Stomach (tissue), 9 donors: Measurements from ENCODE around the gene FRMD1. TPM values are rescaled to one million over a fixed set of nuclear protein-coding genes. Genes with fewer than 3 reads are reported as not detected.

Experiments
- DNase-seq, 2 donors: peaks; one replicate each; pipeline versions ENCODE4 v3.0.0 to v3.0.0-alpha.2; 2013 to 2019
- H3K27ac ChIP-seq, 5 donors: fragments of 200-600 bp in 4 of 5; sonication (generic) in 4 of 5; one replicate each; pipeline ENCODE4 v1.5.1; 2013 to 2019; ENCODE audit warnings: mild to moderate bottlenecking in 1 of 5, moderate library complexity in 1 of 5
- H3K27me3 ChIP-seq, 3 donors: fragments of 200-600 bp; sonication (generic); one replicate each; pipeline ENCODE4 v1.5.1; 2017 to 2019; ENCODE audit warnings: mixed run types in 1 of 3
- H3K36me3 ChIP-seq, 4 donors: fragments of 200-600 bp; sonication (generic); 1 replicate in 3 of 4; 2 replicates in 1 of 4; pipeline ENCODE4 v1.5.1; 2016 to 2019
- H3K4me1 ChIP-seq, 4 donors: fragments of 200-600 bp; sonication (generic); one replicate each; pipeline ENCODE4 v1.5.1; 2016 to 2019
- H3K4me3 ChIP-seq, 4 donors: fragments of 200-600 bp; sonication (generic) in 3 of 4; one replicate each; pipeline ENCODE4 v1.5.1; 2016 to 2019; ENCODE audit warnings: mild to moderate bottlenecking in 1 of 4
- H3K9me3 ChIP-seq, 4 donors: fragments of 200-600 bp; sonication (generic); one replicate each; pipeline ENCODE4 v1.5.1; 2016 to 2019
- EP300 ChIP-seq: sonication (generic); formaldehyde crosslinking; IDR thresholded peaks from one replicate; pipeline ENCODE4 v1.6.1; 2017; ENCODE audit warnings: antibody characterized with exemption
- POLR2A ChIP-seq, 4 donors: fragments of 450-650 bp; IDR thresholded peaks; one replicate each; pipeline ENCODE4 v1.6.1; 2016; ENCODE audit warnings: antibody characterized with exemption in 4 of 4, control low read depth in 2 of 4, mild to moderate bottlenecking in 1 of 4, moderate library complexity in 1 of 4
- POLR2AphosphoS5 ChIP-seq, 3 donors: sonication (generic); formaldehyde crosslinking; IDR thresholded peaks; one replicate each; pipeline ENCODE4 v1.6.1; 2016; ENCODE audit warnings: antibody characterized with exemption in 3 of 3
- WGBS, 5 donors: extraction: QIAGEN DNeasy Blood & Tissue Kit in 3 of 5; methylation state at CpG; one replicate each; pipeline versions ENCODE4 v1.1.5 to v1.1.7; 2013 to 2018; 5-methylcytosine and 5-hydroxymethylcytosine counted together
- intact Hi-C: fragments of 100-400 bp; cut with DNase I; formaldehyde crosslinking; loops from one replicate; pipeline ENCODE4 v1.15.1; 2023; ENCODE audit warnings: low total_unique reads
- polyA plus RNA-seq, 3 donors: library from polyadenylated mRNA; stranded (reverse); fragments of 200-250 nt; gene quantifications; one replicate each; pipeline ENCODE4 v1.2.3, GENCODE V29; 2013
- total RNA-seq, 5 donors: library from RNA; depleted of rRNA; stranded (reverse); fragments of >200 nt; gene quantifications; one replicate each; pipeline versions ENCODE4 v1.1.0 to v1.2.3, GENCODE V29; 2014 to 2016
- TF ChIP-seq, protein P1 (sequence below), 7 experiments: fragments of 450-650 bp in 4 of 7; fragments of 200-600 bp in 3 of 7; sonication (generic) in 3 of 7; IDR thresholded peaks; one replicate each; pipeline ENCODE4 v1.5.1; 2016 to 2019; ENCODE audit warnings: antibody characterized with exemption in 7 of 7, control low read depth in 2 of 7, mild to moderate bottlenecking in 1 of 7
- donor health status: healthy with polysubstance abuse.
- donor health status: Bipolar disorder and iron deficiency.
- donor health status: healthy.

Gene FRMD1
- total and polyA plus RNA-seq, 8 donors: 0.43 to 42.9 (median 7.7) TPM

DNA sequence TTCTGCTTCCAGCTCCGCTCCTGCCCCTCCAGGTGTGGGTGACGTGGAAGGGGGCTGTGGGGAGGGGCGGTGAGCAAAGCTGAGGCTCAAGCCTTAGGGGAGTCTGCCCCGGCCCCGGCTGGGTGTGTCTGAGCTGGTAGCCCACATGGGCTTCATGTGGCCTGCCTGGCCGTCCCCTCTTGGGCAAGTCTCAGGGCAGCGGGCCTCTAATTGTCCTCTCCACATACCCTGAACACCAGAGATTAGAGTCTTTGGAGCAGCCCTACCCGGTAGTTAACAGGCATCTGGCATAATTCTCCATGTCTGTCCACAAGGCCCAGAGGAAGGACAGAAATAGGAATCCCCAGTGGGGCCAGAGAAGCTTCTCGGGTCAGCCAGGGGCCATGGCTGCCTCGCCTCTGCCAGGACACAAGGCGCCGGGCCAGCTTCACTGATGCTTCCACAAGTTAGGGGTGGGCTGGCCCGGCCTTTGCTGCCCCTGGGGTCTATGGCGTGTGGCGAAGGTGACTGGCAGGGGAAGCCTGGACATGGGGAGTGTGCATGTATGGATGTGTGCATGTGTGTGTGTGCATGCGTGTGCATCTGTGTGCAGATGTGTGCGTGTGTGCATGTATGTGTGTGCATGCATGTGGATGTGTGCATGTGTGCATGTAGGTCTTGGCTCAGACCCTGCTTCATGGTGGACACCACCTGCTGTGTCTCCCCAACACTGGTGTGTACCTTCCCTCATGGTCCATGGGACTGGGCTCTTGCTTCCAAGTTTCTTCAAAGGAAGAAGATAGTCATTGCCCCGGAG is 24.0 kb downstream of the FRMD1 start:
- intact Hi-C loops: no loop called here
- TF ChIP-seq, protein P1, sequence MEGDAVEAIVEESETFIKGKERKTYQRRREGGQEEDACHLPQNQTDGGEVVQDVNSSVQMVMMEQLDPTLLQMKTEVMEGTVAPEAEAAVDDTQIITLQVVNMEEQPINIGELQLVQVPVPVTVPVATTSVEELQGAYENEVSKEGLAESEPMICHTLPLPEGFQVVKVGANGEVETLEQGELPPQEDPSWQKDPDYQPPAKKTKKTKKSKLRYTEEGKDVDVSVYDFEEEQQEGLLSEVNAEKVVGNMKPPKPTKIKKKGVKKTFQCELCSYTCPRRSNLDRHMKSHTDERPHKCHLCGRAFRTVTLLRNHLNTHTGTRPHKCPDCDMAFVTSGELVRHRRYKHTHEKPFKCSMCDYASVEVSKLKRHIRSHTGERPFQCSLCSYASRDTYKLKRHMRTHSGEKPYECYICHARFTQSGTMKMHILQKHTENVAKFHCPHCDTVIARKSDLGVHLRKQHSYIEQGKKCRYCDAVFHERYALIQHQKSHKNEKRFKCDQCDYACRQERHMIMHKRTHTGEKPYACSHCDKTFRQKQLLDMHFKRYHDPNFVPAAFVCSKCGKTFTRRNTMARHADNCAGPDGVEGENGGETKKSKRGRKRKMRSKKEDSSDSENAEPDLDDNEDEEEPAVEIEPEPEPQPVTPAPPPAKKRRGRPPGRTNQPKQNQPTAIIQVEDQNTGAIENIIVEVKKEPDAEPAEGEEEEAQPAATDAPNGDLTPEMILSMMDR (IDR thresholded peaks at IDR 0.05): no peak
- TF ChIP-seq POLR2AphosphoS5 (IDR thresholded peaks at IDR 0.05): no peak
- no peak for TF ChIP-seq EP300
- no peak for TF ChIP-seq POLR2A (IDR thresholded peaks at IDR 0.05)

GRCh38 chr6:168053957-168054471 is 25.0 kb downstream of the FRMD1 start:
- TF ChIP-seq POLR2A (IDR thresholded peaks at IDR 0.05): no peak
- TF ChIP-seq, protein P1 (IDR thresholded peaks at IDR 0.05): no peak
- no peak for TF ChIP-seq POLR2AphosphoS5 (IDR thresholded peaks at IDR 0.05)
- TF ChIP-seq EP300: no peak
- peaks cover 0 to 10% (median 0%) of the 10 kb centered on the region in 4 donors for H3K4me1 ChIP-seq
- no peak for DNase-seq
- intact Hi-C loops: no loop called here
- no peaks in the 10 kb centered on the region for H3K9me3 ChIP-seq
- no peak overlapping the region for H3K4me3 ChIP-seq
- no peak overlapping the region for H3K27ac ChIP-seq
- H3K27me3 ChIP-seq: no peaks in the 10 kb centered on the region
- no peaks in the 10 kb centered on the region for H3K36me3 ChIP-seq
- WGBS, 5 donors: 84 to 94% (median 91%) methylated on average over 10 to 14 of the region's 14 CpGs

More for the DNA sequence above, 24.0 kb downstream of the FRMD1 start:
- no peak overlapping the region for H3K27ac ChIP-seq
- DNase-seq: peak in 1 of 2 donors; percentile 39
- peaks cover 0 to 10% (median 0%) of the 10 kb centered on the region in 4 donors for H3K4me1 ChIP-seq
- H3K9me3 ChIP-seq: no peaks in the 10 kb centered on the region
- no peak overlapping the region for H3K4me3 ChIP-seq
- H3K36me3 ChIP-seq: no peaks in the 10 kb centered on the region
- WGBS, 5 donors: 66 to 80% (median 75%) methylated on average over 13 to 18 of the region's 18 CpGs
- H3K27me3 ChIP-seq: no peaks in the 10 kb centered on the region

GRCh38 chr6:168053086-168053956 is 25.7 kb downstream of the FRMD1 start:
- DNase-seq: no peak
- Histone ChIP-seq H3K4me3 (no peak overlapping the region), H3K4me1 (peaks cover 0 to 10% (median 0%) of the 10 kb centered on the region in 4 donors), H3K27me3 (no peaks in the 10 kb centered on the region), H3K36me3 (no peaks in the 10 kb centered on the region), H3K9me3 (no peaks in the 10 kb centered on the region), H3K27ac (no peak overlapping the region)
- intact Hi-C loops: no loop called here
- WGBS, 5 donors: 86 to 93% (median 88%) methylated on average over 35 to 38 of the region's 38 CpGs
- TF ChIP-seq, protein P1 (IDR thresholded peaks at IDR 0.05): no peak

DNA sequence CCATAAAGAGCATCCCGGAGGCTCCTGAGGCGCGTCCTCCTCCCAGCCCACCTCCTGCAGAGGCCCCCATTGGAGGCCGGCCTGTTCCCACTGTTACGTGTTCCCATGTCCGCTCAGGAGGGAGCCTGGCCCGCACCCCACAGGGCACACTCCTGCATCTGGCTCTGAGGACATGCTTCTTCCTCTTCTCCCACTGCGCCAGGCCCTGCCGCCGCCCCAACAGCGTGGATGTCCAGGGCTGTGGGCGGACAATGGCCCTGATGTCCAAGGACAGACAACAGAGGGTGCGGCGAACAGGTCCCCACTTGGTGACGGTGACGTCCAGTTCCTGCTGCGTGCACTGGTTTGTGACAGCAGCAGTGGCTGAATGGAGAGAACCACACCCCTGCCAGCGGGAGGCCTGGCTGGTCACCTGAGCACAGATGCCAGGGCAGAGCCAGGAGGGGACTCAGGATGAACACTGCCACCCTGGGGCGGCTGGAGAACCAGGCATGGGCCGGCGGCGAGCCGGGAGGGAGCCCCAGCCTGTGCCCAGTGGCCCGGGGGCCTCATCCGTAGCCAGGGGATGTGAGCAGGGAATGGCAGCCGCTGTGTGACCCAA is 26.6 kb downstream of the FRMD1 start:
- intact Hi-C loops: no loop called here
- no peaks in the 10 kb centered on the region for H3K36me3 ChIP-seq
- 68 to 86% (median 79%) methylated on average over 10 to 26 of the region's 26 CpGs for WGBS, 5 donors

More for the DNA sequence above, 26.6 kb downstream of the FRMD1 start:
- H3K27me3 ChIP-seq: no peaks in the 10 kb centered on the region
- peaks cover 0 to 10% (median 0%) of the 10 kb centered on the region in 4 donors for H3K4me1 ChIP-seq
- peak in 1 of 2 donors; percentile 55 for DNase-seq
- TF ChIP-seq EP300 (no peak), POLR2A (IDR thresholded peaks at IDR 0.05) (no peak), POLR2AphosphoS5 (IDR thresholded peaks at IDR 0.05) (no peak)
- TF ChIP-seq, protein P1 (IDR thresholded peaks at IDR 0.05): no peak
- no peak overlapping the region for H3K4me3 ChIP-seq
- H3K27ac ChIP-seq: no peak overlapping the region
- H3K9me3 ChIP-seq: no peaks in the 10 kb centered on the region
